Stomach (tissue), 9 donors: Measurements from ENCODE around the gene EYA2. TPM values are rescaled to one million over a fixed set of nuclear protein-coding genes. Genes with fewer than 3 reads are reported as not detected.

Experiments
- DNase-seq, 2 donors: peaks; one replicate each; pipeline versions ENCODE4 v3.0.0 to v3.0.0-alpha.2; 2013 to 2019
- H3K27ac ChIP-seq, 5 donors: fragments of 200-600 bp in 4 of 5; sonication (generic) in 4 of 5; one replicate each; pipeline ENCODE4 v1.5.1; 2013 to 2019; ENCODE audit warnings: mild to moderate bottlenecking in 1 of 5, moderate library complexity in 1 of 5
- H3K27me3 ChIP-seq, 3 donors: fragments of 200-600 bp; sonication (generic); one replicate each; pipeline ENCODE4 v1.5.1; 2017 to 2019; ENCODE audit warnings: mixed run types in 1 of 3
- H3K36me3 ChIP-seq, 4 donors: fragments of 200-600 bp; sonication (generic); 1 replicate in 3 of 4; 2 replicates in 1 of 4; pipeline ENCODE4 v1.5.1; 2016 to 2019
- H3K4me1 ChIP-seq, 4 donors: fragments of 200-600 bp; sonication (generic); one replicate each; pipeline ENCODE4 v1.5.1; 2016 to 2019
- H3K4me3 ChIP-seq, 4 donors: fragments of 200-600 bp; sonication (generic) in 3 of 4; one replicate each; pipeline ENCODE4 v1.5.1; 2016 to 2019; ENCODE audit warnings: mild to moderate bottlenecking in 1 of 4
- H3K9me3 ChIP-seq, 4 donors: fragments of 200-600 bp; sonication (generic); one replicate each; pipeline ENCODE4 v1.5.1; 2016 to 2019
- EP300 ChIP-seq: sonication (generic); formaldehyde crosslinking; IDR thresholded peaks from one replicate; pipeline ENCODE4 v1.6.1; 2017; ENCODE audit warnings: antibody characterized with exemption
- POLR2A ChIP-seq, 4 donors: fragments of 450-650 bp; IDR thresholded peaks; one replicate each; pipeline ENCODE4 v1.6.1; 2016; ENCODE audit warnings: antibody characterized with exemption in 4 of 4, control low read depth in 2 of 4, mild to moderate bottlenecking in 1 of 4, moderate library complexity in 1 of 4
- POLR2AphosphoS5 ChIP-seq, 3 donors: sonication (generic); formaldehyde crosslinking; IDR thresholded peaks; one replicate each; pipeline ENCODE4 v1.6.1; 2016; ENCODE audit warnings: antibody characterized with exemption in 3 of 3
- WGBS, 5 donors: extraction: QIAGEN DNeasy Blood & Tissue Kit in 3 of 5; methylation state at CpG; one replicate each; pipeline versions ENCODE4 v1.1.5 to v1.1.7; 2013 to 2018; 5-methylcytosine and 5-hydroxymethylcytosine counted together
- intact Hi-C: fragments of 100-400 bp; cut with DNase I; formaldehyde crosslinking; loops from one replicate; pipeline ENCODE4 v1.15.1; 2023; ENCODE audit warnings: low total_unique reads
- polyA plus RNA-seq, 3 donors: library from polyadenylated mRNA; stranded (reverse); fragments of 200-250 nt; gene quantifications; one replicate each; pipeline ENCODE4 v1.2.3, GENCODE V29; 2013
- total RNA-seq, 5 donors: library from RNA; depleted of rRNA; stranded (reverse); fragments of >200 nt; gene quantifications; one replicate each; pipeline versions ENCODE4 v1.1.0 to v1.2.3, GENCODE V29; 2014 to 2016
- TF ChIP-seq, protein P1 (sequence below), 7 experiments: fragments of 450-650 bp in 4 of 7; fragments of 200-600 bp in 3 of 7; sonication (generic) in 3 of 7; IDR thresholded peaks; one replicate each; pipeline ENCODE4 v1.5.1; 2016 to 2019; ENCODE audit warnings: antibody characterized with exemption in 7 of 7, control low read depth in 2 of 7, mild to moderate bottlenecking in 1 of 7
- donor health status: healthy with polysubstance abuse.
- donor health status: Bipolar disorder and iron deficiency.
- donor health status: healthy.

EYA2 gene
- total and polyA plus RNA-seq, 8 donors: 1.8 to 86.2 (median 5.5) TPM

DNA sequence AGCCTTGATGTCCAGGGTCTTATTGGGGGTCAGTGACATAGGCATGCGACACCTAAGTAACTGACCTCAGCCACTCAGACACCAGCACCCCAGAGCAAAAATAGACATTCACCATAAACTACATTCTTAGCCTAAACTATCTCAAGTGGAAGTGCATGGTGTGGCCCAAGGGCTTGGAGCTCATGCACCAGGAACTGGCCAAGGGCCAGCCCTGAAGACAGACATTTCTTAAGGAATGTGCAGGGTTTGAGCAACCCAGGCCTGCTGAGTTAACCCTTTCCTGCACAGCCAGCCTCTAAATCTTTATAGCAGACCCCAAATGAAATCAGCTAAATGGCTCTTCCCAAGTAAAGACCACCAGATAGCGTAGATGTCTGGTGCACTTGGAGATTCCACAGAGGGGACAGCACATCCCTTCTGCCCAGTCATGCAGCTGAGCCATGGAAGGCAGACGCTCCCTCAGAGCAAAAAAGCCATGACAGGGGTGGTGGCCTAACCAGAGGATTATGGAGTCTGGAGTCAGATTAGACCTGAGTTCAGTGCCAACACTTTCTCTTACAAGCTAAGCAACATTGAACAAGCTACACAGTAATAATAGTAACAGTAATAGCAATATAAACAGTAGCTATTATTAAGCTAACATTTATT is 239.3 kb downstream of the EYA2 start:
- Histone ChIP-seq H3K27ac (no peak overlapping the region), H3K4me1 (peaks cover 0 to 5% (median 0%) of the 10 kb centered on the region in 4 donors), H3K27me3 (peaks cover 0 to 6% (median 0%) of the 10 kb centered on the region in 3 donors), H3K9me3 (no peaks in the 10 kb centered on the region), H3K4me3 (no peak overlapping the region), H3K36me3 (no peaks in the 10 kb centered on the region)
- WGBS, 5 donors: 85 to 100% (median 96%) methylated on average over 3 of the region's 3 CpGs
- TF ChIP-seq POLR2AphosphoS5 (IDR thresholded peaks at IDR 0.05): no peak
- TF ChIP-seq POLR2A (IDR thresholded peaks at IDR 0.05): no peak
- no peak for TF ChIP-seq EP300
- TF ChIP-seq, protein P1, sequence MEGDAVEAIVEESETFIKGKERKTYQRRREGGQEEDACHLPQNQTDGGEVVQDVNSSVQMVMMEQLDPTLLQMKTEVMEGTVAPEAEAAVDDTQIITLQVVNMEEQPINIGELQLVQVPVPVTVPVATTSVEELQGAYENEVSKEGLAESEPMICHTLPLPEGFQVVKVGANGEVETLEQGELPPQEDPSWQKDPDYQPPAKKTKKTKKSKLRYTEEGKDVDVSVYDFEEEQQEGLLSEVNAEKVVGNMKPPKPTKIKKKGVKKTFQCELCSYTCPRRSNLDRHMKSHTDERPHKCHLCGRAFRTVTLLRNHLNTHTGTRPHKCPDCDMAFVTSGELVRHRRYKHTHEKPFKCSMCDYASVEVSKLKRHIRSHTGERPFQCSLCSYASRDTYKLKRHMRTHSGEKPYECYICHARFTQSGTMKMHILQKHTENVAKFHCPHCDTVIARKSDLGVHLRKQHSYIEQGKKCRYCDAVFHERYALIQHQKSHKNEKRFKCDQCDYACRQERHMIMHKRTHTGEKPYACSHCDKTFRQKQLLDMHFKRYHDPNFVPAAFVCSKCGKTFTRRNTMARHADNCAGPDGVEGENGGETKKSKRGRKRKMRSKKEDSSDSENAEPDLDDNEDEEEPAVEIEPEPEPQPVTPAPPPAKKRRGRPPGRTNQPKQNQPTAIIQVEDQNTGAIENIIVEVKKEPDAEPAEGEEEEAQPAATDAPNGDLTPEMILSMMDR (IDR thresholded peaks at IDR 0.05): no peak
- DNase-seq: no peak
- intact Hi-C loops: no loop called here

DNA sequence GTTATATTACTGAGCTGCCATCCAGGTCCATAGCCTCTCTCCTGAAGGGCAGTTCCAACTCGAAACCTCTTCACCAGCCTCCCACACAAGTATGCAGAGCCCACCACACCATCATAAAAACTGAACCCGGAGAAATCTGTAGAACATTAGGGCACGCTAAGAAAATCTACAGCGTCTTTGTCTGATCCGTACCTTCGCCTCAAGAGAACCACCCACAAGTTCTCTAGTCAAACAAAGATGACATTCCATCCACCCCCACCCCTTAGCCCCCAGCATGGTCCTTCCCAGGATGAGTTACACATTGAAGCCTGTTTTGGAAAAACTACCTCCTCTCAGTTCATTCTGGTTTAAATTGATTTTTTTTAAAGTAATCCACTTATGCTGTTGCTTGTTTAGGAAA is 242.1 kb downstream of the EYA2 start:
- no peaks in the 10 kb centered on the region for H3K36me3 ChIP-seq
- WGBS, 5 donors: 86 to 93% (median 92%) methylated on average over 6 of the region's 6 CpGs
- peaks cover 0 to 10% (median 0%) of the 10 kb centered on the region in 4 donors for H3K4me1 ChIP-seq
- H3K4me3 ChIP-seq: no peak overlapping the region
- TF ChIP-seq POLR2A (IDR thresholded peaks at IDR 0.05): no peak
- TF ChIP-seq, protein P1 (IDR thresholded peaks at IDR 0.05): no peak
- no peak for TF ChIP-seq EP300
- no peak for TF ChIP-seq POLR2AphosphoS5 (IDR thresholded peaks at IDR 0.05)
- no peak overlapping the region for H3K27ac ChIP-seq
- intact Hi-C loops: no loop called here
- H3K9me3 ChIP-seq: peaks cover 0 to 3% (median 0%) of the 10 kb centered on the region in 4 donors
- H3K27me3 ChIP-seq: no peaks in the 10 kb centered on the region
- no peak for DNase-seq

- 60 to 76% (median 71%) methylated on average over 4 of the region's 4 CpGs for WGBS, 5 donors
- no peak for DNase-seq
- intact Hi-C loops: no loop called here
- Histone ChIP-seq H3K36me3 (no peaks in the 10 kb centered on the region), H3K4me3 (no peak overlapping the region), H3K27ac (no peak overlapping the region), H3K4me1 (peaks cover 0 to 10% (median 0%) of the 10 kb centered on the region in 4 donors), H3K9me3 (peaks cover 0 to 3% (median 0%) of the 10 kb centered on the region in 4 donors), H3K27me3 (no peaks in the 10 kb centered on the region)
- TF ChIP-seq POLR2AphosphoS5 (IDR thresholded peaks at IDR 0.05) (no peak), EP300 (no peak)
Measured at GRCh38 chr20:47137231-47137870, 242.7 kb downstream of the EYA2 start.

GRCh38 chr20:47139934-47140535 is 245.4 kb downstream of the EYA2 start:
- H3K9me3 ChIP-seq: peaks cover 0 to 3% (median 0%) of the 10 kb centered on the region in 4 donors
- H3K27me3 ChIP-seq: no peaks in the 10 kb centered on the region
- no peaks in the 10 kb centered on the region for H3K36me3 ChIP-seq
- peak in 2 of 3 donors; percentile 46 to 83 for TF ChIP-seq POLR2AphosphoS5 (IDR thresholded peaks at IDR 0.05)
- TF ChIP-seq, protein P1 (IDR thresholded peaks at IDR 0.05): no peak
- H3K4me3 ChIP-seq: no peak overlapping the region
- H3K4me1 ChIP-seq: peaks cover 0 to 22% (median 0%) of the 10 kb centered on the region in 4 donors
- H3K27ac ChIP-seq: peak overlapping the region; percentile 26 to 81 (median 67)
- 25 to 42% (median 29%) methylated on average over 5 of the region's 5 CpGs for WGBS, 5 donors
- intact Hi-C loops: no loop called here
- peak; percentile 39 to 82 for DNase-seq
